Measurements from ENCODE around the gene HS6ST1.

The HS6ST1 gene

DNA sequence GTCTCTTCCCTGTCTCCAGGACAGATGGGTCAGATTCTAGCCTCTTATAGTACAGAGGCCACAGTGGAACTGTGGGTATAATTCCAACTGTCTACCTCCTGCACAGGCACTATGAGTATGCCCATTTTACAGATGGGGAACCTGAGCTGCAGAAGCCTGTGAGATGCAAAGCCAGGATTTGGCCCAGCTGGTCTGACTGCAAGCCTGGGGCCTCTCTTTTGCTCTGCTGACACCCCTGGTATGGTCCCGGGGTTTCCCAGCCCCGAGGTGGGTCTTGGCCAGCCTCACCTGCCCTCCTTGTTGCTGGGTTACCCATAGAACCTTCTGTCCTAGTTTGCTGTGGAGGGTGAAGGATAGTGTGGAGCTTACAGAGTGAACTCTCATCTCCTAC, 9.8 kb downstream of the HS6ST1 start:
- no peak for DNase-seq

DNA sequence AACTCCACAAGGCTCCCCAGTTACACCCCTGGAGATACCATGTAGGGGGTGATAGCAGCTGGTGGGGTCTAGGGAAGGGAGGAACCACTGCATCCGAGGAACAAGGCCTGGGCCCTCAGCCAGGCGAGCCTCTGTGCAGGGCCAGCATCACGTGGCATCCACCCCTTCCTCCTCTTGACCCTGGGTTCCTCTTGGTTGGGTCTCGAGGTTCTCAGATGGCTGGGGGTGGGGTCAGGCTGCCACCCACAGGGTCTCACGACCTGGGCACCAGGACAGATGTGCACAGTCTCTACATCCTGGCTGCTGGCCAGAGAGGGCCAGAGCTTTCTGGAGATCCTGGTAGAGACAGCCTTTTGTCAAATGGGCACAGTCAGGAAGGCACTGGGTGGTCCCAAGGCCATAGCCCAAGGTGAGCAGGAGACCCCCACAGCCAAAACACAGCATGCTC, 10.4 kb downstream of the HS6ST1 start:
- no peak for DNase-seq

DNA sequence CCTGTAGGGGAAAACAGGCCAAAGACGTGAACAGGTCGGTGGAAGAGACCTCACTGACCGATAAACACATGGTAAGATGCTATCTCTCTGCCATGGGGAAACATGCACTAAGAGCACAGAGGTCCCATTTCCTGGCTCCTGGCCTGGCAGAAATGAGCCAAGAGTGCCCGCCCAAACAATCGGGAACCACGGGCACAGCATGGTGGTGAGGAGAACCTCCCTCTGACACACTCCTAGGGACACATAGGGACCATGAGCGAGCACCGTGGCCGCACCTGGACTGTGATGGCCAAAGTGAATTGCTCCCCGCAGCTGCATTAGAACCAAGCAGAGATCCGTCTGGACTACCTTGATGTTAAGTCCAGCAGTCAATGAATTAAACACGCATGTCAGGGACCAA, 11.1 kb downstream of the HS6ST1 start:
- DNase-seq, result no peak

DNA sequence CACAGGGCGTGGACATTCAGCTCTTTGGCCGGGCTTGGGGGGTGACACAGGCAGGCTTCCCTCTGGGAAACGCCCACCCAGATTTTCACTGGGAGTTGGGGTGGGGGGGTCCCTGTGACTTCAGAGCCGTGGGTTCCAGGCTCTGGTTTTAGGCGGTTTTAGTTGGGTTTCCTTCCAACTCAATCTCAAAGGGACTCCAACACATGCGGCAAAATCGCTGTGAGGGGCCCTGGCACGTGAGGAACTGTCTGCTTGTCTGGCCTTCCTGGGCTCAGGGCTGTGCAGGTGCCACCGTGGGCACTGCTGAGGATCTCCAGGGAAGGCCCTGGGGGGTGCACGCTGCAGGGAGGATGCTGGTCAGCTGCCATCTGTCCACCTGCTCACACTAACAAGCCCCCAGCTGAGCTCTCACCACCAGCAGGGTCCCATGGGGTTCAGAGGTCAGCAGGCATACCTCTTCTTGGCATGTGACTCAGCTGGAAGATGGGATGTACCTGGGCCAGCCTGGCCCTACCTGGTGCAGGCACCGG, 11.7 kb downstream of the HS6ST1 start:
- no peak for DNase-seq

DNA sequence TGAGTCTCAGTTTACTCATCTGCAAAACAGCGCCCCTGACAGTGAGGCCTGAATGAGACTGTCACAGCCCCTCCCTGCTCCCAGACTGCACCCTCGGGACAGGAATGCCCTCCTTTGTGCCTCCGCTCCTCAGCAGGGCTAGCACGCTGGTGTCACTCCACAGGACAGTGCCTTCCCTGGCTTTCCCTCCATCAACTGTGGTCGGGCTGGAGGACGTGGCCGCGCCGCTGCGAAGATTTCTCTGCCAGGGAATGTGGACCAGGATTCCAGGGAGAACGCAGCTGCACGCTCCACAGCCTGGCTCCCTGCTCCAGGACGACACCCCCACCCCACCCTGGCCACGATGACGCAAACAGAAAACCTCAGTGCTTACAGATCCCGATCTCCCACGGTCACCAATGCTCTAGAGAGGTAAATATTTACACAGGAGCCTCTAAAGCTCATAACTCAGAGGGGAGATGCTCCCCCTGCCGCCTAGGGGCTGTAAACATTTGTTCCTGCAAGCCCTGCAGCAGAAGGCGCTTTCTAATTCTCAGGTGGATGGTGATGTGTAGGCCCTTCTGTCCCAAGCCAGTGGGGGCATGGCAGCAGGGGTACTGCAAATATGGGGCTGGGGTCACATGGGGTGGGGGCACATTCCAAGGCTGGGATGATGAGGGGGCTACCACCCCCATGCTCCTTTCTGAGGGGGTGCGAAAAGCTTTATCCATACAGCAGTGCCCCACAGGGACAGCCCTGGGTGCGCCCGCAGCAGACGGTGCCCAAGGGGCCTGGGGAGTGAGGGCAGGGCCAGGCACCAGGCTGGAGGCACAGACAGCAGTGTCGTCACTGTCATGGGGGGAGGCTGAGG, 12.4 kb downstream of the HS6ST1 start:
- DNase-seq, result no peak

DNA sequence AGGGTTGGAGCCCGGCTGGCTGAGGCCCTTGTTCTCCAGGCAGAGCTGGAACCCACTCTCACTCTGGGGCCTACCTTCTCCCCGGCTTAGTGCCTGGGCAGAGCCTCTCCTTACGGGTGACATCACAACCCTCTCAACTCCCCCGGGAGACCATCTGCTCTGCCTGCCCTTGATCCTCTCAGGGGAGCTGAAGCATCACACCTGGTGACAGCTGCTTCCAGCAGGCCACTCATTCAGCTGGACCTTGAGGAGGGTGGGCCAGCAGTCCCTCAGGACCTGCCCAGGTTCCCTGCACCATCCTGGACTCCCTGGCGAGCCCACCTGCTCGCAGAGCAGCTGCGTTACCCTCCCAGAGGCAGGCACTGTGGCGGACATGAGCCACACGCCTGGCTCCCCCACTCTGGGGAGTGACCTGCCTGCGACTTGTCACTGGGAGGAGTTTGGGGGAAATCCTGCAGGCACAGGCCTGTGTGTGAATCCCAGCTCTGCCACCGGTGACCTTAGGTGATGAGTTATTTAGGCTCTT, 13.1 kb downstream of the HS6ST1 start:
- DNase-seq, result no peak

DNA sequence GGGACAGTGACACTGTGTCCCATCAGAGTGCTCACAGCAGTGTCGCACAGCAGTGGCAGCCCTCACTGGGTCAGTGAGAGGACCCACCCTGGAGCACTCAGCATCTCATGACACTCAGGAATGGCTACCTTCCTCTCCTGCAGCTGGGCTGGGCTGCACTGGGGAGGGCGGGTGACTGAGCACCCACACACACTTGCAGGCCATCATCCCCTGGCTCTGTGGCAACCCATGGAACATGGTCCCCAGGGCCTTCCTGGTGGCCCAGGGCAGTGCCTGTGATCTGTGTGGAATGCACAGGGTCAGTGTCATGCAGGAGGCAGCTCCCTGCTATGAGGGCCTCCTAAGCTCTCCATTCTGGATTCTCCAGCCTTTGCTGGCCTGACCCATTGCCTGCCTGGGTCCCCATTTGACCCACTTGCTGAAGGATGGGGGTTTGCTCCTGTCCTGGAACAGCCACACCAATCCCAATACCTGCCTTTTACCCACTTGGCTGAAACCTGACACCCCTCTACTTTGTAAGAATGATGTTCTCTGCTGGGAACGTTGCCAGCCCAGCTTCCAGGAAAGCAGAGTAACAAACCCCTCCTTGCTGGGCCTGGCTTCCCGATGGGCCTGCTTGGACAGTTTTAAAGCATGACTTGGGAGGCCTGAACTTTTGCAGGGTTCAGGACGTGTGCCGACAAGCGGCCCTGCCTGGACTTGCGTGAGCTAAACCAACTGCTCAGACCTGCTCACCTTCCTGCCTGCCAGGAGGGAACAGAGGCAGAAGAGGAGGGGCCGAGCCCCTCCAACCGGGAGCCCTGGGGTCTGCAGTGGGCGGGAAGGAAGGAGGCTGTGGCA, 13.7 kb downstream of the HS6ST1 start:
- no peak for DNase-seq

DNA sequence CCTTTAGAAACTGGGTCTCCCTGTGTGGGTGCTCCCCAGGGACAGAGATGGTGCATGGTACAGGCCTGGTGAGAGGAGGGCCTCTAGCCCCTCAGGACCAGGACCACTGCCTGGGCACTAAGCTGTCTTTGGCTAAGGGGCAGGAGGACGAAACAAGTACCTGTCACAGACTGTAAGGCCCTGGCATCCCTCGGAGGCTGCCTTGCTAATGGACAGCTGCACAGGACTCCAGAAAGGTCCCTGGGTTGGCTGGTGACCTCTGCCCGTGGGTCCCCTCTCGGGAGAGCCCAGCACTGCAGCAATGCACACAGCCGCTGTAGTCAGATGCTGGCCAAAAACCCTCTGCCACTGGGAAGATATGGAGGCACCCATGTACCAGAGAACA, 14.3 kb downstream of the HS6ST1 start:
- DNase-seq, result no peak

DNA sequence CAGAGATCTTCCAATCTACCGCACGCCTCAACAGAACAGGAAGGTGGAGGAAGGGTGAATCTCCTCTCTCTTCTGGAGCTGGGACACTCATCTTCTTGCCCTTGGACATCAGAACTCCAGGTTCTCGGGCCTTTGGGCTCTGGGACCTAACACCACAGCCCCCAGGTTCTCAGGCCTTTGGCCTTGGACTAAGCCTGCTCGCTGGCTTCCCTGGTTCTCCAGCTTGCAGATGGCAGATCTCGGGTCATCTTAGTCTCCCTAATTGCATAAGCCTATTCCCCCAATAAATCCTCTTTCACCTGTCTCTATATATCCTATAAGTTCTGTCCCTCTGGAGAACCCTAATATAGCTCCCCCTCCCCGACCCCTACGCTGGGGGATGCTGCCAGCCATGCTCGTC, 14.8 kb downstream of the HS6ST1 start:
- no peak for DNase-seq

DNA sequence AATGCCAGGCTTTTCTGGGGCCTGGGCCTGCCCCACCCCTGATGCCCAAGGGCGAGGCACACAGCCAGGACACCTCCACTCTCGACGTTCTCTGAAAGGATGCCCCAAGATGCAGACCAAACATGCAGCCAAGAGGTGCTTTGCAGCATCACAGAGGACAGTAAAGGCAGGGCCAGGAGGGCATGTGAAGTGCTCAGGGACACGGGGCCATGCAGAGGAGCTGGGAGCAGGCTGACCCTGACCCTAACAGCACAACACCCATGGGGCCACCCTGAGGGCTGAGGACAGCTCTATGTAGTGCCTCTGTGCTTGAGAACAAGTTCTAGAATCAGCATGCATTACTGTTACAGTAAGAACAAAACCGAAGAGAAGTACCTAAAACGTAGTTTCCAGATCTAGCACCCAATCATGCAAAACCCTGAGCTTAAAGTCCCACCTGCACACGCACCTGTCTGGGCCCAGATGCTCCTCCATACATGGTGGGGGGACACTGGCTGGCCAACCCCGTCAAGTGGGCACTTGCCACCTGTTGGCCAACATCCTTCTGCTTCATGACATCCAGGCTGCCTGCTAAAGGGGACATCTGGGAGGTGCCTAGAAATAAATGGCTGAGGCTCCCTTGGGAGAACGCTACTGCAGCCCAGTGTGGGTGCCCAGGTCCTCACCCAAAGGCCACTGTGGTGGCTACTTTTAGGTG, 15.4 kb downstream of the HS6ST1 start:
- no peak for DNase-seq

DNA sequence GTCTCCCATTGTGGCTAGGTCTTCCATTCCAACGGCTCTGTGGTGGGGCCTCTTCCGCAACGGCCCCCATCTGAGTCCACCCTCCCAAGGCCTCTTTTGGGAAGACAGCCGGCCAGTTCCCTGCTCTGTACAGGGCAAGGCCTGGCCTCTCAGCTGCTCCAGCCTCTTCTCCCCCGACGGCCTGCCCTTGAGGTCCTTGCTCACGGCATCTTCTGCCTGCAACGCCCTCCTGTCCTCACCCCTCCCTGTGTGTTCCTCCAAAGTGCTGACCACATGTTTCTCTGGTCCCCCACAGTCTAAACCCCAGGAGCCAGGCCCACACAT, 16.0 kb downstream of the HS6ST1 start:
- DNase-seq, result no peak

DNA sequence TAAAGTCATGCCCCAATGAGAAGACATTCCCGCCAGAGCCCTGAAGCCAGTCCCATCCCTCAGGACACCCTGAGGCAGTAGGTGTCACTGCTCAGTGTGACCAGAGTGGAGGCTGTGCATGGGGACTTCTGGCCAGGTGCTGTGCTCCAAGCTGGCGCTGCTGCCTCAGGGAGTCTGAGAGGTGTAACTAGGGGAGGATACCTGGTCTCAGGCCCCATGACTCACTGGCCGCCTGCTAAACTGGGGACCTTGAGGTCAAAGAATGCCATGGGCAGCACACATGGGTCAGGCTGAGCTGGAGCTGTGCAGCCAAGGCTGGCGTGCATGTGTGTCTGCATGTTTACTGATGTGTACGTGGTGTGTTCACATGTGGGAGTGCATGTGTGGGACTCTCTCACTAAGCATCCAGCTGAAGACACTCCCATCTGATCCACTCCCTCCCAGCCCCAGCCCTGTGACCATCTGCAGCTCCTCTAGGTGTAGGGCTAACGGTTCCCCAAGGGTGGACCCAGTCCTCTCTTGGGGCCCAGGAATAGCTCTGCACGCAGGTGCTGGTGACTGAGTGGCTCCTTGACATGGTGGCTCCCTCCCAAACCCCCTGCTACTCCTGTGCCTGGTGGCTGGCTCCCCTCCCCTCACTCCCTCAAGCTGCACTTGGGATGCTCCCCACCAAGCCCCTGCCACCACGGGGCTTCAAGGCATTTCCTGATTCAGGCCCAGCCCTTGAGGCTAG, 16.5 kb downstream of the HS6ST1 start:
- DNase-seq, result no peak

DNA sequence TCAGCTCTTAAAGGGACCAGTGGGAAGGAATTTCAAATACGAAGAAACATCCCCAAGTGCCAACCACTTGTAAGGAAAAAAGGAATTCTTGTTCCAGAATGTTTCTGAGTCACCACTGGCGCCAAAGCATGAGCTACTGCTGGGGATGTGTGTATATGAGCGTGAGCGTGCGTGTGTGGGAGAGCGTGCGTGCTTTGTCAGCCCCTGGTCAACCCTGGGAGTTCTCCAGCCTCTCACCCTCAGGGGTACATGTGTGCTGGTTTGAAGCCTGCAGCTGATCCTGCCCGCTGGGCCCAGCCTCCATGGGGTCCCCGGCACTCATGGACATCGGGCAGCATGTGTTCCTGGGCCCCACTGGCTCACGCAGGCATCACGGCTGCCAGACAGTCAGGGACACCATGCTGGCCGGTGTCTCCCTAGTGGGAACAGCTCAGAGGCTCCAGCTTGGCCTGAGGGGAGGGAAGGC, 17.1 kb downstream of the HS6ST1 start:
- DNase-seq, result no peak

DNA sequence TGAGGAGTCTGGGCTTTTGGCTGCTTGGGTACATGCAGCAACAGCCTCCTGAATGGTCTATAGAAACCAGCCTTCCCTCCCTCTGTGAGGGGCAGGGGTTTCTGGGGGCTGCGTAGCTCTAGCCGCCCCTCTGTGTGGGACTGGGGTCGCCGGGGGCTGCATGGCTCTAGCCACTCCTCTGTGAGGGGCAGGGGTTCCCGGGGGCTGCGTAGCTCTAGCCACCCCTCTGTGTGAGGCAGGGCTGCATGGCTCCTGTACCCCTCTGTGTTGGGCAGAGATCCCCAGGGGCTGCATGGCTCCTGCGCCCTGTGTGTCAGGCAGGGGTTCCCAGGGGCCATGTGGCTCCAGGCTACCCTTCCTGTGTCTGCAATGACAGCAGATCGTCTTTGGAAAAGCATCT, 17.6 kb downstream of the HS6ST1 start:
- no peak for DNase-seq

DNA sequence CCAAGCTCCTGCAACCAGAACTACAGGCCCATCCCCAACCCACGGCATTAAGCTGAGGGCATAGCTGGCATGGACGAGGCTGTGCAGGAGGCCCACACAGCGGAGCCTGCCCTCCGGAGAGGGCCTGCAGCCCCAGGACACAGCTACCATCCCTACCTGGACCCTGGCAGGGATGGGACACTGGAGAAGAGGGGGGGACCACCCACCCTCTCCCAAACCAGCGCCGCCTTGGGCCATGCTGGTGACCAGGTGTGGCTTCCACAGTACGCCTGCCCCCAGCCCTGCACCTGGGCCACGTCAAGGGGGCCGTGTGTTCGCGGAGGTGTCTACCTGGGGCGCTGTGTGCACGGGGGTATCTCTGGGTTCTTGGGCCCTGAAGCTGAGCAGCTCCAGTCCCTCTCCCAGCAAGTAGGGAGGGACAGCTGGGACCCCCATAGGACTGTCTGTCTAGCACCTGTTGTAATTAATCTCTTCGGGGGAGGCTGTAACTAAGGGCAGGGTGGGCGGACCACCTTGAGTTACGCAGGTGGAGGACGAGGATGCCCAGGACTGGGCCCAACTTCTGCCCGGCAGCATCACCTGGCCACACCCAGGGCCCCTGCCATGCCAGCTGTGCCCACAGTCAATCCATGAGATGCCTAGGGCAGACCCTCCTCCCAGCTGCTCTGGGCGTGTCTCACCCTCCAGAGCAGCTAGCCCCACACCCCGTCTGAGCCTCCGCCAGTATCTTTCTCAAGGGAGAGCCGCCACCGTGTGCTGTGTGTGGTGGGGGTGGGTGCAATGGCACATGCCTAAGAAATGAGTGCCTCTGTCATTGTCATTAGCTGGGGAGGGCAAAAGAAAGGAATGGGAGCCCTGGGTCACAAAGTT, 18.3 kb downstream of the HS6ST1 start:
- DNase-seq, result no peak

DNA sequence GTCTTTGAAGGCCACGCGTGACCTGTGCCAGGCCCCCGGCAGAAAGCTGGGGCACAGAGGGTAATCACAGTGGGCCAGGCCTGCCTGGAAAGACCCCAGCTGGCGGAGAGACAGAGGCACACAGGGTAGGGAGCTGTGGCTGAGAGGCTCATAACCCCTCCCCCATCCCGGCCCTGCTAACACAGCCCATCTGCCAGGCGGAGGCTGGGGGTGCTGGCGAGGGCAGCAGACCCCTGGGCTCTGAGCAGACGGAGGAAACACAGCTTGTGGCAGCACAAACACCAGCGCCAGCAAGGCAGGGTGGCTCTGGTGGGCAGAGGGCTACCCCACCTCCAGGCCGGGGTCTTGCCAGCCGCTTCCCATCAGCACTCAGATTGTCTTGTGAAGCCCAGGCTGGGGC, 19.0 kb downstream of the HS6ST1 start:
- no peak for DNase-seq

DNA sequence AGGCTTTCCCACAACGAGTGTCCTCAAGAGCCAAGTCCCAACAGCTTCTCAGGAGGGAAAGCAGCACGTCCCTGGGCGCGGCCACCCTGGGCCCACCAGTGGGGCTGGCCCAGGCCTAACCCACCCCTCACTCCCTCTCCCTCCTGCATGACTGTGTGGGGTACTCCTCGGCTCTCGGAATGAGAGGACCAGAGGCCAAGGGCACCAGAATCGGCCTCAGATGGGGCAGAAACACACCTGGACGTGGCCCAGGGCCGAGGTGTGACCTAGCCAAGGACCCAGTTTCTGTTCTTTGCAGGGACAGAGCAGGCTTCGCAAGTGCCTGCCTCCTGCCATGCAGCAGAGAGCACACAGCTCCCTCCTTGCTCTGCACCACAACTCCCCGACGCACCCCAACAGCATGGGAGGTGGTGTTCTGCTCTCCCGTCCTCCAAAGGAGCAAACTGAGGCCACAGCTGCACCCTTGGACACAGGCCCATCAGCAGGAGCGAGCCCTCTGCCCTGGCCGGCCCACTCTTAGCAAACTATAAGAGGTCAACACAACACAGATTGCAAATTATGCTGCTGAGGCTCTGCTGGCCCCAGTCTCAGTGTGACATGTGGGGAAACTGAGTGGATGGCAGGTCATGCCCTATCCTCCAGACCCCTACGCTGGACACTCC, 19.7 kb downstream of the HS6ST1 start:
- DNase-seq, result no peak

DNA sequence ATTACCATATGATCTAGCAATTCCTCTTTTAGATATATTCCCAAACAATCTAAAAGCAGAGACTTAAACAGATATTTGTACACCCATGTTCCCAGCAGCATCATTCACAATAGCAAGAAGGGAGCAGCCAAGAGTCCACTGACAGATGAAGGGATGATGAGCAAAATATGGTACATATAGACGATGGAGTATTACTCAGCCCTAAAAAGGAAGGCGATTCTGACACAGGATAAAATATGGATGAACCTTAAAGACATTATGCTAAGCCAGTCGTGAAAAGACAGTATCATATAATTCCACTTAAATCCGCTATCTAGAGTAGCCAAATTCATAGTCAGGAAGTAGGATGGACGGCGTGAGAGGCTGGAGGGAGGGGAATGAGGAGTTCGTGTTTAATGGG, 20.4 kb downstream of the HS6ST1 start:
- no peak for DNase-seq

DNA sequence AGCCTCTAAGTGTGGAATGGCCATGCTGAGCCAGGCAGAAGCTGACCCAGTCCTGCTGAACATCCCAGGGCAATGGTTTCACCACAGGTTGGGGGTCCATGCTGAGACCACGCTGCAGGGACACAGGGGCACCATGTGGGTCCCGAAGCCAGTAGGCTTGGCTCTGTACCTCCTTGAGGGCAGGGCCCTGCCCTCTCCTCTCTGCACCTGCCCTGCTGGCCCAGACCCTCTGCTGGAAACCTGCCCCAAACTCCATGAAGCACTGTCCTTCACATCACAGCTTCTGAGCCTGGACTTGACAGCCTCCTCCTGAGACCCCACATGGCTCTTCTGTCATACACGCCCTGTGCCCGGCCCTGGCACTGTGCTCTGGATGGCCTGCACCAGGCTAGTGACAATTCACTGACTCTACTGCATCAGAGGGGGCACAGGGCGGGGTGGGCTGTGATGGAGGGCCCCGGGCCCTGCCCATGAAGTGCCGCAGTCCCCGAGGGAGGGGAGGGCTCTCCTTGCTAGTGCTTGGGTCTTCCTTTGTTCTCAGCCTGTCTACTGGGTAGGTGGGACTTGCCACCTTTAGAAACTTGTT, 24.7 kb downstream of the HS6ST1 start:
- no peak for DNase-seq

DNA sequence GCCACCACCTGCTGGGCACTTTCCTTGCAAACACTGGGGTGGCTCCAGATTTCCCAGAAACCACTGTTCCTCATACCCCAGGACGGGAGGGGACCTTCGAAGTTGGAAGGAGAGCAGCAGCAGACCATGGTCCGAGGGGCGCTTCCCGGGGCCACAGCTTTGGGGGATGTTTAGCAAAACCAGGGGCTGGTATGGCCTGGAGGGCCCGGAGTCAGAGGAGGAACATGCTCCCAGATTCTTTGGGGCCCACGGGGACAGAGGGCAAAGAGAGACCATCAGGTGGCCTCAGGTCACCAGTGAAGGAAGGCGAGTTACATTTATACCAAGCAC, 25.3 kb downstream of the HS6ST1 start:
- DNase-seq, result no peak

Data from RPMI8226 (cell line).